Activated T-cell treated with anti-CD3 and anti-CD28 coated beads for 24 hours (primary cell): Measurements from ENCODE around the gene MYO7B.

Experiments used
- DNase-seq: peaks from one replicate; pipeline ENCODE4 v3.0.0-alpha.2; 2020; ENCODE audit warnings: low read depth

The MYO7B gene

GRCh38 chr2:127626917-127627739 lies 91.6 kb downstream of the MYO7B start:
- DNase-seq: no peak

DNA sequence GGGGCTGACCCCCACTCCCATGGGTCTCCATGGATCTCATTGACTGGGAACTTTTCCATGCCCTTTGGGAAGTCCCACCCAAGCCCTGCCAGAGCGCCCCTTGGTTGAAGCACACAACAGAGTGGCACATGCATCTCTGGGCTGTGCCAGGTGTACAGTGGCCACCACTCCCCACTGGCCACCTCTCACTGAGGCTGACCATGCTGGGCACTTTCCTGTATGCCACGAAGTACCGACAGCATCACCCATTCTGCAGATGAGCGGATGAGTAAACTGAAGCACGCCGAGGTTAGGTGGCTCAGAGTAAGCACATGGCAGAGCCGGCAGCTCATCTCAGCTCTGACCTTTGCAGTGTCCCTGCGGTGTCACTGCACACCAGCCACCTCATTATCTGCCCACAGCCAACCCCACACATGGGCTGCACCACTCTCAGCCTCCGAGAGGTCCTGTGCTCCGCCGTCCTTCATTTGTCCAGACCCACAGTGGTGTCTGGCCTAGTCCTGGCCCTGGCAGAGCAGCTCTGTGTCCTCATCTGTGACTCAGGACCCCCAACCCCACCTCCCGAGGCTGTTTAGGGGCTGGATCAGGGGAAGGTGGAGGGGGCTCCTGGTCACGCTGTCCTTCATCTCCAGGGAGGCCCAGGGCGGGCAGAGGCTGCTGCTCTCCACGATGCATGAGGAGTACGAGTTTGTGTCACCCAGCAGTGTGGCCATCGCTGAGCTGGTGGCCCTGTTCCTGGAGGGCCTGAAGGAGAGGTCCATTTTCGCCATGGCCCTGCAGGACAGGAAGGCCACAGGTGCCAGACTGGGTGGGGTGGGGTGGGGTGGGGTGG lies 92.5 kb downstream of the MYO7B start:
- no peak for DNase-seq

DNA sequence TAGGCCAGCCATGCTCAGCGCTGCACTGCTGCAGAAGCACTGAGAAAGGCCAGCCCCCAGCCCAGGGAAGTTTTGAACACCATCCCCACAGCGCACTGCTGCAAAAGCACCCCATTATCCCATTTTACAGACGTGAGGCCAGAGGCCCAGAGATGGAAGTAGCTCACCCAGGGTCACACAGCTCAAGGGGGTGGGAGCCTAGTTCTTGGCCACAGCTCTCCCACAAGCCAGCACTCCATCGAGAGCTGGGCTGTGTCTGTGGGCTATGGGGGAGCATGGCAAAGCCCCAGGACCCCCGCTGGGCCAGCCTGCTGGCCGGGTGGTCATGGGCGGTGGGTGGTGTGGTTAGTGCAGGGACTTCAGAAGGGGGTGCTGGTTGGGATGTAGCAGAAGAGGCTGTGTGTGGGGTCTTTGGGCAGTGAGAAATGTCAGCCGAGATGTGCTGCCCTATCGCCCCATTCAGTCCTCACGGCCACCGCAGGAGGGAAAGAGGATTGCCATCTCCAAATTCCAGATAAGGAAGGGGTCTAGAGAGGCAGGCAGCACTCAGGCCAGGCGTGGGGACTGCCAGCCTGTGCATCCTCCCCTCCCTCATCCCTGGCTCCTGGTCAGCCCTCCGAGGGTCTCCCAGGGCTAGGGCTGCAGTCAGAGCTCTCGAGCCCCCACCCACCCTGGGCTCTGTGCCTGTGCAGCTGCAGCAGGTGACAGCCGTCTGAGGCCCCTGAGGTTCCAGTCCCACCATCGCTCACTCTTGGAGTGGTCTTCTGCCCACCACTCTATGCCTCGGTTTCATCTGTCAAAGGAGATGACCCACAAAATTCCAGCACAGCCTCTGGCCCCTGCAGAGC lies 93.5 kb downstream of the MYO7B start:
- no peak for DNase-seq

- no peak for DNase-seq
Observed at GRCh38 chr2:127629637-127630036, 94.2 kb downstream of the MYO7B start.

GRCh38 chr2:127630096-127630863 lies 94.8 kb downstream of the MYO7B start:
- DNase-seq: no peak

DNA sequence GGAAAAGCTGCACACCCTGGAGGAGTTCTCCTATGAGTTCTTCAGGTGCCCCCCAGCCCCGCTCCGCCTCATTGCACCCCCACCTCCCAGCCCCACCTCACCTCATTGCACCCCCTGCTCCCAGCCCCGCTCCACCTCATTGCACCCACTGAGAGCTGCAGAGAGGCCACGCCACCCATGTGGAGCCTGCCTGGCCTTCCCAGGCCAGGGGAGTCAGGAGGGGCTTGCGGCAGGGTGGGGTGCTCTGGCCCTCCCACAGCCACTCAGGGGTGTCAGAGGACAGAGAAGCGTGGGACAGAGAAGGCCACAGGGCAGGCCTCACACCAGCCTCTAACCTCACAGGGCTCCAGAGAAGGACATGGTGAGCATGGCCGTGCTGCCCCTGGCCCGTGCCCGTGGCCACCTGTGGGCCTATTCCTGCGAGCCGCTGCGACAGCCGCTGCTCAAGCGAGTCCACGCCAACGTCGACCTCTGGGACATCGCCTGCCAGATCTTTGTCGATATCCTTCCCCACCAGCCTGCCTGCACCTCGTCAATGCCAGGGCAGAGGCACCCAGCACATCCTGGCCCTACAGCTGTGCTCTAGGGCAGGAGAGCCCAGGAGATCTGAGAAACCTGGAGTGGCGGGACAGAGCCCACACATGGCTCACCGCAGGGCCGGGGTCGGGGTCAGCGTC lies 95.5 kb downstream of the MYO7B start:
- no peak for DNase-seq

DNA sequence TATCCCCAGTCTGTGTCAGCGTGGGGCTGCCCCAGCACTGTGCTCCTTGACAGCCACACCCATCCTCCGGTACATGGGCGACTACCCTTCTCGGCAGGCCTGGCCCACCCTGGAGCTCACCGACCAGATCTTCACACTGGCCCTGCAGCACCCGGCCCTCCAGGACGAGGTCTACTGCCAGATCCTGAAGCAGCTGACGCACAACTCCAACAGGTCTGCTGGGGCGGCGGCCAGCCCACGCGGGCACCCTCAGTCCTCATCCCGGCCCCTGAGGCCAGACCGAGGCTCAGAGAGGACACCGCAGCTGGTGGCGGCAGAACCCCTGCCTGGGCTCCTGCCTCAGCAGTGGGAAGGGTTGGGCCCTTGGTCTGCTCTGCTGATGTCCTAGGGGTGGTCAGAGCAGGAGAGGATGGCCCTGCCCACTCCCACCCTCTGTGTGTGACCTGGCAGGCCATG lies 96.1 kb downstream of the MYO7B start:
- no peak for DNase-seq

GRCh38 chr2:127631997-127632581 lies 96.6 kb downstream of the MYO7B start:
- no peak for DNase-seq

GRCh38 chr2:127632592-127633489 lies 97.4 kb downstream of the MYO7B start:
- no peak for DNase-seq

GRCh38 chr2:127633556-127634065 lies 98.1 kb downstream of the MYO7B start:
- no peak for DNase-seq

- no peak for DNase-seq
Observed at GRCh38 chr2:127634066-127634617, 98.7 kb downstream of the MYO7B start.

DNA sequence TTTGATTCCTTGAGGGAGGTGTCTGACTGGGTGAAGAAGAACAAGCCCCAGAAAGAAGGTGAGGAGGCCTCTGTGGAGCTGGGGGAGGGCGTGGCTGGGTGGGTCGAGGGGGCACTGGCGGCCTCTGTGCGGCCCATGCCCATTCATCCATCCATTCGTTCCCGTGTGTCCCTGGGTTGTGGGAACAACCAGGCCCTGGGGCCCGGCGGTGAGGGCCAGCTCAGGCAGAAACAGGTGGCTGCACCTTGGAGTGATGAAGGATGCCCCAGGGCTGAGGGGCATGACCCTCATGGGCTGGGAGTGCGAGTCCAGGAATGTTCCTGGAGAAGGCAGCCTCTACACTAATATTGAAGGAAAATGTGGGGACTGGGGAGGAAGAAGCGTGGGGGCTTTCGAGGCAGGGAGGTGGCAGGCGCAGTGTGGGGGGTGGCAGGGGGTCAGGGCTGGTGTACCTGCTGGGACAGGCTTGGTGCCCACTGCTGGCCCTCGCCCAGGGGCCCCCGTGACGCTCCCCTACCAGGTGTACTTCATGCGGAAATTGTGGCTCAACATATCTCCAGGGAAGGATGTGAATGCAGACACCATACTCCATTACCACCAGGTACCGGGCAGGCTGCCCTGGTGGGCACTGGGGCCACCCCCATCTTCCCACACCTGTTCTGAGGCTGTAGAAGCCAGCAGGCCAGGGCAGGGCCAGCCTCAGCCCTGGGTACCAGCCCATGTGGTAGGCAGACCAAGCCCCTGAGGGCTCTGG lies 99.3 kb downstream of the MYO7B start:
- DNase-seq: no peak

DNA sequence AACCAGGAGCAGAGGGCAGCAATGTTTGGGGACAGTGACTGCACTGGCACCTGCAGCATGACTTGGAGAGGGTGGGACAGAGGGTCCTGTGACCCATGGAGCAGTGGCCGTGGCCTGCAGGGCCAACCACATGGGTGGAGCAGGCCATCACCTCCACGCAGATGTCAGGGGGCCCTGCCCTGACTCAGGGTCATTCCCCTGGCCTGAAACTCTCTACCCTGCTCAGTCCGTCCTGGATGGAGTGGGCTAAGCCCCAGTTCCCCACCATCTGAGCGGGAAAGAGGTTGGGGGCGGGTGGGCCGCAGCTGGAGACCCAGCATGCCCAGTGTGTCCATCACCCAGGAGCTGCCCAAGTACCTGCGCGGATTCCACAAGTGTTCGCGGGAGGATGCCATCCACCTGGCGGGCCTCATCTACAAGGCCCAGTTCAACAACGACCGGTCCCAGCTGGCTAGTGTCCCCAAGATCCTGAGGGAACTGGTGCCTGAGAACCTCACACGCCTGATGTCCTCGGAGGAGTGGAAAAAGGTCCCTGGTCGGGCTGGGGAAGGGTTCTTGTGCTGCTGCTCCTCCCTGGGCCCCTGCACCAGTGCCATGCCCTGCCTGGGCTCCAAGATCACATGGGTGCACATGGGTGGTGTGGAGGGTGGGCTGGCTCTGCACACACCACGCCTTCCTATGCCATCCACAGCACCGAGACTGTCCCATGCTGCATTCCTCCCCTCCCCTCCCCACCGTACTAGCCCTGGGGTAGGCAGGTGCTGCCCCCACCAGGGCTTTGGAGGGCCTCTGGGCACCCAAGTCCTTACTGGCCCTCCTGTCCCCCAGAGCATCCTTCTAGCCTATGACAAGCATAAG lies 100.1 kb downstream of the MYO7B start:
- no peak for DNase-seq

- no peak for DNase-seq
Observed at GRCh38 chr2:127636248-127637235, 101.1 kb downstream of the MYO7B start.

DNA sequence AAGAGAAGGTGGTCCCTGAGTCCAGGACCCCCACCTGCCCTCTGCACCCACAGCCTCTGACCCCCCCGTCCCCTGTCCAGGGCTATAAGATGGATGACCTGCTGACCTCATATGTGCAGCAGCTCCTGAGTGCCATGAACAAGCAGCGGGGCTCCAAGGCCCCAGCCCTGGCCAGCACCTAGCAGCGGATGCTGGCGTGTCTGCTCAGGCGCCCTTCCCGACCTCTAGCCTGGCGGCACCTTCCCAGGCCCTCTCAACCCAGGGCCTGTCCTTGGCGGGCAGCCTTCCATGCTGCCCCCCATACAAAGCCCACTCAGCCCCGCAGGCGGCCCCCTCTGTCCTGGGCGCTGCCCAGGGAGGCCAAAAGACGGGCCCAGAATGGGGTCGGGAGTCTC lies 101.8 kb downstream of the MYO7B start:
- DNase-seq: no peak

GRCh38 chr2:127637725-127638252 lies 102.3 kb downstream of the MYO7B start:
- no peak for DNase-seq
